GM12801 (cell line): ENCODE measurements around the gene FAM107B.

ENCODE experiments used
- TF ChIP-seq, protein P1 (sequence below): IDR thresholded peaks from one replicate; pipeline ENCODE4 v1.5.1; 2011; ENCODE audit warnings: control low read depth; ENCODE audit not compliant: insufficient read length; ENCODE audit errors: extremely low read depth

The FAM107B gene

GRCh38 chr10:14665865-14666857 lies 108.5 kb downstream of the FAM107B start:
- TF ChIP-seq, protein P1, sequence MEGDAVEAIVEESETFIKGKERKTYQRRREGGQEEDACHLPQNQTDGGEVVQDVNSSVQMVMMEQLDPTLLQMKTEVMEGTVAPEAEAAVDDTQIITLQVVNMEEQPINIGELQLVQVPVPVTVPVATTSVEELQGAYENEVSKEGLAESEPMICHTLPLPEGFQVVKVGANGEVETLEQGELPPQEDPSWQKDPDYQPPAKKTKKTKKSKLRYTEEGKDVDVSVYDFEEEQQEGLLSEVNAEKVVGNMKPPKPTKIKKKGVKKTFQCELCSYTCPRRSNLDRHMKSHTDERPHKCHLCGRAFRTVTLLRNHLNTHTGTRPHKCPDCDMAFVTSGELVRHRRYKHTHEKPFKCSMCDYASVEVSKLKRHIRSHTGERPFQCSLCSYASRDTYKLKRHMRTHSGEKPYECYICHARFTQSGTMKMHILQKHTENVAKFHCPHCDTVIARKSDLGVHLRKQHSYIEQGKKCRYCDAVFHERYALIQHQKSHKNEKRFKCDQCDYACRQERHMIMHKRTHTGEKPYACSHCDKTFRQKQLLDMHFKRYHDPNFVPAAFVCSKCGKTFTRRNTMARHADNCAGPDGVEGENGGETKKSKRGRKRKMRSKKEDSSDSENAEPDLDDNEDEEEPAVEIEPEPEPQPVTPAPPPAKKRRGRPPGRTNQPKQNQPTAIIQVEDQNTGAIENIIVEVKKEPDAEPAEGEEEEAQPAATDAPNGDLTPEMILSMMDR = no peak

- TF ChIP-seq, protein P1 = no peak
These were observed 109.4 kb downstream of the FAM107B start for GRCh38 chr10:14665304-14665703.

DNA sequence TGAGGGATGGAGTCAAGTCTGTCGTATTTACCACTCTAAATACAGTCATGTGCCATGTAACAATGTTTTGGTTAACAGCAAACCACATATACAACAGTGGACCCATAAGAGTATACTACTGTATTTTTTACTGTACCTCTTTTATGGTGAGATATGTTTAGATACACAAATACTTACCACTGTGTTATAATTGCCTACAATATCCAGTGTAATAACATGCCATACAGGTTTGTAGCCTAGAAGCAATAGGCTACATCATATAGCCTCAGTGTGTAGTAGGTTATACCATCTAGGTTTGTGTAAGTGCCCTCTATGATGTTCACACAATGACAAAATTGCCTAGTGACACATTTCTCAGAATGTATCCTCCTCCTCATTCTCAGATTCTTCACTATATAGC lies 110.4 kb downstream of the FAM107B start:
- TF ChIP-seq, protein P1 = no peak

GRCh38 chr10:14661818-14662217 lies 112.9 kb downstream of the FAM107B start:
- TF ChIP-seq, protein P1 = no peak

GRCh38 chr10:14660831-14661230 lies 113.9 kb downstream of the FAM107B start:
- TF ChIP-seq, protein P1 = no peak

GRCh38 chr10:14659626-14660196 lies 115.0 kb downstream of the FAM107B start:
- TF ChIP-seq, protein P1 = no peak

- TF ChIP-seq, protein P1 = no peak
These were observed 116.2 kb downstream of the FAM107B start for GRCh38 chr10:14658331-14659127.
